Measurements from ENCODE around the gene KIF3C.
"Not testable (repeated sequence)": the region's sequence is repeated elsewhere in the genome, so short reads cannot be mapped to it uniquely, and the experiment has no call there.

Gene KIF3C

GRCh38 chr2:25998816-25999383 lies 16.6 kb upstream of the KIF3C start:
- TF ChIP-seq GLIS1 (tag by site-specific recombination; IDR thresholded peaks at IDR 0.05) (peak; percentile 45; the same call in 1 of the 2 replicates), ZNF366 (tag by site-specific recombination; conservative IDR thresholded peaks at IDR 0.05) (peak; percentile 87)
- CTCF ChIA-PET; H3K27ac ChIP-seq (ENCODE audit: extremely low read depth, low read depth, low read length); H3K4me1 ChIP-seq (ENCODE audit: control insufficient read depth, insufficient read depth, low read length); H3K9me3 ChIP-seq (ENCODE audit: control insufficient read depth, insufficient read depth, low read depth, low read length); H3K36me3 ChIP-seq (ENCODE audit: control insufficient read depth in 2 of 2, insufficient read depth in 1 of 2, low read length in 2 of 2); H3K4me3 ChIP-seq (ENCODE audit: low read depth, low read length): not testable (repeated sequence)
- POLR2A ChIA-PET = interaction anchor here (1.6 kb wide), 1 partner anchor 36 kb away, joined by 4 read pairs; no protein-coding TSS in a partner anchor

- POLR2A ChIA-PET = no interaction called here
- Histone ChIP-seq H3K4me3 (ENCODE audit: low read depth, low read length) (no peak overlapping the region), H3K4me1 (ENCODE audit: control insufficient read depth, insufficient read depth, low read length) (0 out of 2 replicates have a peak, but pooled peaks cover under 1% of the 10 kb centered on the region), H3K9me3 (ENCODE audit: control insufficient read depth, insufficient read depth, low read depth, low read length) (no peaks in the 10 kb centered on the region), H3K27ac (ENCODE audit: extremely low read depth, low read depth, low read length) (no peak overlapping the region), H3K36me3 (ENCODE audit: control insufficient read depth in 2 of 2, insufficient read depth in 1 of 2, low read length in 2 of 2) (no peaks in the 10 kb centered on the region)
- TF ChIP-seq ZNF311 (tag by site-specific recombination; IDR thresholded peaks at IDR 0.05; ENCODE audit: borderline replicate concordance) (no peak), ZXDB (tag by site-specific recombination; IDR thresholded peaks at IDR 0.05) (no peak), REST (tag by site-specific recombination; IDR thresholded peaks at IDR 0.05) (no peak), ZNF521 (tag by site-specific recombination; IDR thresholded peaks at IDR 0.05) (no peak), ZNF777 (tag by site-specific recombination; IDR thresholded peaks at IDR 0.05; ENCODE audit: borderline replicate concordance) (no peak), MEIS1 (CRISPR knock-in tag; IDR thresholded peaks at IDR 0.05; ENCODE audit: borderline replicate concordance) (no peak), ZBTB7A (tag by site-specific recombination; IDR thresholded peaks at IDR 0.05; ENCODE audit: low read depth) (no peak), ZIC2 (tag by site-specific recombination; IDR thresholded peaks at IDR 0.05) (no peak), ZNF16 (tag by site-specific recombination; IDR thresholded peaks at IDR 0.05; ENCODE audit: low read depth) (no peak), ZNF580 (tag by site-specific recombination; IDR thresholded peaks at IDR 0.05) (no peak), SCRT1 (tag by site-specific recombination; IDR thresholded peaks at IDR 0.05; ENCODE audit: borderline replicate concordance) (no peak), BCL11A (tag by site-specific recombination; IDR thresholded peaks at IDR 0.05; ENCODE audit: low read depth) (no peak), ZNF18 (tag by site-specific recombination; IDR thresholded peaks at IDR 0.05) (no peak), KLF8 (tag by site-specific recombination; IDR thresholded peaks at IDR 0.05) (no peak), ZBTB21 (tag by site-specific recombination; IDR thresholded peaks at IDR 0.05) (no peak), ZNF558 (tag by site-specific recombination; IDR thresholded peaks at IDR 0.05) (no peak), ZNF433 (tag by site-specific recombination; IDR thresholded peaks at IDR 0.05; ENCODE audit: low read depth) (no peak), ZNF596 (tag by site-specific recombination; IDR thresholded peaks at IDR 0.05) (no peak), ZNF37A (tag by site-specific recombination; IDR thresholded peaks at IDR 0.05) (no peak), YY2 (tag by site-specific recombination; IDR thresholded peaks at IDR 0.05) (no peak)
- CTCF ChIA-PET = no interaction called here
Observed at GRCh38 chr2:25996844-25997243, 14.5 kb upstream of the KIF3C start.

Measured in HEK293 (cell line).